Aorta (tissue), 5 donors: ENCODE results near the gene MRGPRD. TPM values are rescaled to one million over a fixed set of nuclear protein-coding genes. Genes with fewer than 3 reads are reported as not detected.
A peak's percentile ranks its signal among the peaks of the same experiment; 100 is the strongest.

Experiments used
- ATAC-seq: fragments of 200-7000 bp; cut with Tn5 transposase; one replicate; pipeline ENCODE4 v1.9.1; 2022; ENCODE audit warnings: moderate library complexity; ENCODE audit not compliant: low FRiP score
- DNase-seq, 2 donors: peaks; one replicate each; pipeline ENCODE4 v3.0.0-alpha.2; 2020
- H3K27ac ChIP-seq, 2 donors: one replicate each; pipeline ENCODE4 v1.5.1; 2013; ENCODE audit warnings: low read length in 2 of 2, mild to moderate bottlenecking in 2 of 2, moderate library complexity in 2 of 2, control low read depth in 1 of 2, inconsistent platforms in 1 of 2, low read depth in 1 of 2
- H3K27me3 ChIP-seq, 2 donors: one replicate each; pipeline ENCODE4 v1.6.1; 2013; ENCODE audit warnings: control low read depth in 1 of 2, low read length in 1 of 2, mild to moderate bottlenecking in 1 of 2, moderate library complexity in 1 of 2; ENCODE audit not compliant: insufficient read depth in 2 of 2, control insufficient read depth in 1 of 2
- H3K36me3 ChIP-seq, 2 donors: one replicate each; pipeline ENCODE4 v1.6.1; 2013; ENCODE audit warnings: control low read depth in 1 of 2, low read length in 1 of 2, mild to moderate bottlenecking in 1 of 2; ENCODE audit not compliant: insufficient read depth in 2 of 2, control insufficient read depth in 1 of 2
- H3K4me1 ChIP-seq, 2 donors: one replicate each; pipeline ENCODE4 v1.6.1; 2013; ENCODE audit warnings: low read length in 2 of 2, control low read depth in 1 of 2, mild to moderate bottlenecking in 1 of 2, moderate library complexity in 1 of 2; ENCODE audit not compliant: insufficient read depth in 2 of 2, control insufficient read depth in 1 of 2
- H3K4me3 ChIP-seq, 2 donors: one replicate each; pipeline ENCODE4 v1.5.1; 2013; ENCODE audit warnings: low read length in 2 of 2, control low read depth in 1 of 2, mild to moderate bottlenecking in 1 of 2
- H3K9me3 ChIP-seq: one replicate; pipeline ENCODE4 v1.6.1; 2013; ENCODE audit warnings: mild to moderate bottlenecking, low read length; ENCODE audit not compliant: control insufficient read depth
- WGBS, 2 donors: extraction: QIAGEN DNeasy Blood & Tissue Kit; methylation state at CpG; one replicate each; pipeline ENCODE4 v1.1.7; 2013; 5-methylcytosine and 5-hydroxymethylcytosine counted together
- intact Hi-C, 2 donors: fragments of 100-400 bp; cut with DNase I; formaldehyde crosslinking; loops; one replicate each; pipeline versions ENCODE4 v1.14.2 to v1.15.0; 2022
- polyA plus RNA-seq, 2 donors: library from polyadenylated mRNA; stranded (reverse); fragments of 200-250 nt; gene quantifications; one replicate each; pipeline ENCODE4 v1.2.3, GENCODE V29; 2013
- total RNA-seq, 2 donors: library from RNA; stranded (reverse); fragmentation: NEBNext Ultra II Directional; extraction: Animal tissue kit (Norgen Biotek cat#: 25700); gene quantifications; one replicate each; pipeline ENCODE4 v1.2.1, GENCODE V29; 2021
- donor health status: healthy with polysubstance abuse.
- donor health status: Bipolar disorder and iron deficiency.
- donor health status: DM: no; HTN: no; CAD: no.
- donor health status: DM: no; HTN: no; CAD: no.
- donor health status: DM: yes; HTN: yes; CAD: no.

The MRGPRD gene
- total and polyA plus RNA-seq, 4 donors, result 0.49 TPM; not detected in 3

GRCh38 chr11:68941324-68942094 is 39.3 kb downstream of the MRGPRD start:
- 73 to 77% methylated on average over 18 of the region's 18 CpGs for WGBS, 2 donors
- no peaks in the 10 kb centered on the region for H3K27me3 ChIP-seq
- intact Hi-C loops, result loop anchor here in 1 of 2 donors (5.0 kb wide), 1 partner anchor 71 kb away; the partner anchor contains the start of gene MRGPRF
- ATAC-seq (no peak), DNase-seq (no peak)
- no peaks in the 10 kb centered on the region for H3K9me3 ChIP-seq
- no peak overlapping the region for H3K4me3 ChIP-seq
- peaks cover 0 to 6% of the 10 kb centered on the region in 2 donors for H3K36me3 ChIP-seq
- no peaks in the 10 kb centered on the region for H3K4me1 ChIP-seq
- H3K27ac ChIP-seq, result peak overlapping the region; percentile 71 to 79

GRCh38 chr11:68940651-68941323 is 40.0 kb downstream of the MRGPRD start:
- intact Hi-C loops, result loop anchor here in 1 of 2 donors (5.0 kb wide), 1 partner anchor 72 kb away; the partner anchor contains the start of gene MRGPRF
- Histone ChIP-seq H3K9me3 (no peaks in the 10 kb centered on the region), H3K4me3 (no peak overlapping the region), H3K4me1 (no peaks in the 10 kb centered on the region), H3K36me3 (peaks cover 0 to 6% of the 10 kb centered on the region in 2 donors), H3K27ac (peak overlapping the region; percentile 71 to 79), H3K27me3 (no peaks in the 10 kb centered on the region)
- DNase-seq (no peak), ATAC-seq (no peak)
- 92% methylated on average over 20 of the region's 20 CpGs for WGBS, 2 donors

GRCh38 chr11:68939583-68940555 is 40.9 kb downstream of the MRGPRD start:
- peak overlapping the region in 1 of 2 donors; percentile 0 for H3K27ac ChIP-seq
- DNase-seq (peak in 1 of 2 donors; percentile 68), ATAC-seq (no peak)
- no peaks in the 10 kb centered on the region for H3K27me3 ChIP-seq
- no peaks in the 10 kb centered on the region for H3K9me3 ChIP-seq
- intact Hi-C loops, result loop anchor here in 1 of 2 donors (5.0 kb wide), 1 partner anchor 72 kb away; the partner anchor contains the start of gene MRGPRF
- no peaks in the 10 kb centered on the region for H3K4me1 ChIP-seq
- 67 to 71% methylated on average over 32 to 33 of the region's 33 CpGs for WGBS, 2 donors
- peaks cover 0 to 6% of the 10 kb centered on the region in 2 donors for H3K36me3 ChIP-seq
- no peak overlapping the region for H3K4me3 ChIP-seq

- no peaks in the 10 kb centered on the region for H3K9me3 ChIP-seq
- no peak overlapping the region for H3K4me3 ChIP-seq
- no peaks in the 10 kb centered on the region for H3K4me1 ChIP-seq
- H3K36me3 ChIP-seq, result peaks cover 0 to 6% of the 10 kb centered on the region in 2 donors
- intact Hi-C loops, result no loop called here
- WGBS, 2 donors, result 89 to 92% methylated on average over 13 to 17 of the region's 17 CpGs
- H3K27me3 ChIP-seq, result no peaks in the 10 kb centered on the region
- H3K27ac ChIP-seq, result no peak overlapping the region
- DNase-seq, result peak in 1 of 2 donors; percentile 70
- ATAC-seq, result no peak
Observed at GRCh38 chr11:68938816-68939582, 41.8 kb downstream of the MRGPRD start.

- DNase-seq (peak in 1 of 2 donors; percentile 55), ATAC-seq (no peak)
- no peaks in the 10 kb centered on the region for H3K4me1 ChIP-seq
- intact Hi-C loops, result no loop called here
- H3K27me3 ChIP-seq, result no peaks in the 10 kb centered on the region
- H3K9me3 ChIP-seq, result no peaks in the 10 kb centered on the region
- WGBS, 2 donors, result 86 to 89% methylated on average over 18 of the region's 18 CpGs
- H3K27ac ChIP-seq, result no peak overlapping the region
- peaks cover 0 to 6% of the 10 kb centered on the region in 2 donors for H3K36me3 ChIP-seq
- no peak overlapping the region for H3K4me3 ChIP-seq
Observed at GRCh38 chr11:68938088-68938487, 42.7 kb downstream of the MRGPRD start.

GRCh38 chr11:68936676-68937620 is 43.8 kb downstream of the MRGPRD start:
- DNase-seq (no peak), ATAC-seq (no peak)
- Histone ChIP-seq H3K4me3 (no peak overlapping the region), H3K27me3 (no peaks in the 10 kb centered on the region), H3K4me1 (no peaks in the 10 kb centered on the region), H3K27ac (no peak overlapping the region), H3K9me3 (no peaks in the 10 kb centered on the region), H3K36me3 (peaks cover 0 to 6% of the 10 kb centered on the region in 2 donors)
- intact Hi-C loops, result no loop called here
- 91 to 94% methylated on average over 25 to 29 of the region's 29 CpGs for WGBS, 2 donors

- no peaks in the 10 kb centered on the region for H3K9me3 ChIP-seq
- no peak for ATAC-seq
- no peak overlapping the region for H3K27ac ChIP-seq
- H3K36me3 ChIP-seq, result peaks cover 0 to 6% of the 10 kb centered on the region in 2 donors
- H3K4me1 ChIP-seq, result no peaks in the 10 kb centered on the region
- H3K27me3 ChIP-seq, result no peaks in the 10 kb centered on the region
- intact Hi-C loops, result no loop called here
- 84 to 90% methylated on average over 10 of the region's 10 CpGs for WGBS, 2 donors
- no peak overlapping the region for H3K4me3 ChIP-seq
- peak in 1 of 2 donors; percentile 60 for DNase-seq
Observed at GRCh38 chr11:68936358-68936636, 44.5 kb downstream of the MRGPRD start.
